Thoracic aorta (tissue), 2 donors: Measurements from ENCODE around the gene LRRC7. TPM values are rescaled to one million over a fixed set of nuclear protein-coding genes. Genes with fewer than 3 reads are reported as not detected.

ENCODE experiments used
- ATAC-seq: fragments of 150-250 bp; one replicate; pipeline ENCODE4 v1.8.0; 2017; ENCODE audit warnings: low read depth; ENCODE audit not compliant: insufficient number of reproducible peaks, low FRiP score
- DNase-seq: peaks from one replicate; pipeline ENCODE4 v3.0.0-alpha.2; 2020; ENCODE audit warnings: low spot score
- H3K27ac ChIP-seq, 2 donors: fragments of 200-600 bp; sonication (generic); 1 replicate in 1 of 2; 2 replicates in 1 of 2; pipeline ENCODE4 v1.5.1; 2016; ENCODE audit warnings: mild to moderate bottlenecking in 2 of 2, moderate library complexity in 2 of 2
- H3K27me3 ChIP-seq: fragments of 200-600 bp; sonication (generic); replicated peaks from 2 replicates; pipeline ENCODE4 v1.6.0; 2016; ENCODE audit warnings: mild to moderate bottlenecking; ENCODE audit not compliant: insufficient read depth
- H3K36me3 ChIP-seq: fragments of 200-600 bp; sonication (generic); one replicate; pipeline ENCODE4 v1.5.1; 2016
- H3K4me1 ChIP-seq, 2 donors: fragments of 200-600 bp; sonication (generic); 1 replicate in 1 of 2; 2 replicates in 1 of 2; pipeline versions ENCODE4 v1.5.1 to v1.6.0; 2016; ENCODE audit warnings: low read depth in 2 of 2, mild to moderate bottlenecking in 1 of 2; ENCODE audit not compliant: control insufficient read depth in 1 of 2
- H3K4me3 ChIP-seq: fragments of 200-600 bp; sonication (generic); 2 replicates; pipeline ENCODE4 v1.5.1; 2016; ENCODE audit warnings: mild to moderate bottlenecking
- H3K9me3 ChIP-seq: fragments of 200-600 bp; sonication (generic); 2 replicates; pipeline ENCODE4 v1.5.1; 2016
- CTCF ChIP-seq: fragments of 200-600 bp; sonication (generic); IDR thresholded peaks from one replicate; pipeline ENCODE4 v1.5.1; 2019; ENCODE audit warnings: antibody characterized with exemption
- total RNA-seq, 2 donors: library from RNA; depleted of rRNA; stranded (reverse); fragments of >200 nt; gene quantifications; one replicate each; pipeline versions ENCODE4 v1.1.0 to v1.2.3, GENCODE V29; 2016

Gene LRRC7
- total RNA-seq, 2 donors from 2014 or later: 0.14 to 0.35 TPM

- Histone ChIP-seq H3K9me3 (no peaks in the 10 kb centered on the region), H3K4me1 (peaks cover 6 to 8% of the 10 kb centered on the region in 2 donors), H3K4me3 (no peak overlapping the region), H3K36me3 (no peaks in the 10 kb centered on the region), H3K27me3 (no peaks in the 10 kb centered on the region), H3K27ac (no peak overlapping the region)
- DNase-seq: no peak
- no peak for TF ChIP-seq CTCF
- ATAC-seq: no peak
These were observed 420.2 kb downstream of the LRRC7 start for GRCh38 chr1:69987881-69988280.

GRCh38 chr1:69991644-69992043 lies 423.9 kb downstream of the LRRC7 start:
- no peaks in the 10 kb centered on the region for H3K36me3 ChIP-seq
- no peak for DNase-seq
- H3K9me3 ChIP-seq: no peaks in the 10 kb centered on the region
- H3K4me3 ChIP-seq: no peak overlapping the region
- H3K27me3 ChIP-seq: no peaks in the 10 kb centered on the region
- TF ChIP-seq CTCF: no peak
- ATAC-seq: no peak
- H3K4me1 ChIP-seq: peaks cover 6 to 8% of the 10 kb centered on the region in 2 donors
- peak overlapping the region; percentile 40 to 50 for H3K27ac ChIP-seq

GRCh38 chr1:69992594-69992993 lies 424.9 kb downstream of the LRRC7 start:
- H3K27me3 ChIP-seq: no peaks in the 10 kb centered on the region
- no peak overlapping the region for H3K4me3 ChIP-seq
- ATAC-seq (no peak), DNase-seq (no peak)
- TF ChIP-seq CTCF: no peak
- no peaks in the 10 kb centered on the region for H3K36me3 ChIP-seq
- H3K27ac ChIP-seq: peak overlapping the region in 1 of 2 donors; percentile 50
- H3K4me1 ChIP-seq: peaks cover 6 to 8% of the 10 kb centered on the region in 2 donors
- H3K9me3 ChIP-seq: no peaks in the 10 kb centered on the region

GRCh38 chr1:69993810-69994209 lies 426.1 kb downstream of the LRRC7 start:
- Histone ChIP-seq H3K4me3 (no peak overlapping the region), H3K27me3 (no peaks in the 10 kb centered on the region), H3K4me1 (peaks cover 6 to 8% of the 10 kb centered on the region in 2 donors), H3K9me3 (no peaks in the 10 kb centered on the region), H3K36me3 (no peaks in the 10 kb centered on the region), H3K27ac (no peak overlapping the region)
- no peak for ATAC-seq
- no peak for DNase-seq
- TF ChIP-seq CTCF: no peak

- no peaks in the 10 kb centered on the region for H3K36me3 ChIP-seq
- TF ChIP-seq CTCF: no peak
- no peak overlapping the region for H3K4me3 ChIP-seq
- H3K27me3 ChIP-seq: no peaks in the 10 kb centered on the region
- DNase-seq: no peak
- no peak for ATAC-seq
- no peaks in the 10 kb centered on the region for H3K9me3 ChIP-seq
- no peak overlapping the region for H3K27ac ChIP-seq
- peaks cover 6 to 8% of the 10 kb centered on the region in 2 donors for H3K4me1 ChIP-seq
These were observed 426.5 kb downstream of the LRRC7 start for GRCh38 chr1:69994241-69994640.
